Prostate gland (tissue), 2 donors: ENCODE results near the gene CYP11A1. TPM values are rescaled to one million over a fixed set of nuclear protein-coding genes. Genes with fewer than 3 reads are reported as not detected.

Experiments used
- DNase-seq: peaks from one replicate; pipeline ENCODE4 v3.0.0-alpha.2; 2019; ENCODE audit warnings: low spot score
- H3K27ac ChIP-seq, 2 donors: fragments of 200-600 bp; sonication (generic); 2 replicates each; pipeline ENCODE4 v1.5.1; 2017 to 2019
- H3K27me3 ChIP-seq: fragments of 200-600 bp; sonication (generic); replicated peaks from 2 replicates; pipeline ENCODE4 v1.5.1; 2019; ENCODE audit not compliant: insufficient read depth
- H3K36me3 ChIP-seq, 2 donors: fragments of 200-600 bp; sonication (generic); 1 replicate in 1 of 2; 2 replicates in 1 of 2; pipeline versions ENCODE4 v1.5.1 to v1.8.1; 2017 to 2019
- H3K4me1 ChIP-seq: fragments of 200-600 bp; sonication (generic); replicated peaks from 2 replicates; pipeline ENCODE4 v1.5.1; 2019
- H3K4me3 ChIP-seq, 2 donors: fragments of 200-600 bp; sonication (generic); 2 replicates each; pipeline ENCODE4 v1.5.1; 2017 to 2019
- H3K9me3 ChIP-seq: fragments of 200-600 bp; sonication (generic); 2 replicates; pipeline ENCODE4 v1.5.1; 2017
- CTCF ChIP-seq, 4 experiments: fragments of 200-600 bp in 2 of 4; fragments of 450-650 bp in 2 of 4; sonication (generic) in 2 of 4; IDR thresholded peaks; 1 replicate in 3 of 4; 2 replicates in 1 of 4; pipeline ENCODE4 v1.5.1; 2016 to 2019; ENCODE audit warnings: antibody characterized with exemption in 4 of 4, mild to moderate bottlenecking in 2 of 4, moderate library complexity in 2 of 4
- POLR2A ChIP-seq: fragments of 450-650 bp; IDR thresholded peaks from one replicate; pipeline ENCODE4 v1.6.1; 2016; ENCODE audit warnings: antibody characterized with exemption, mild to moderate bottlenecking
- POLR2AphosphoS5 ChIP-seq: sonication (generic); formaldehyde crosslinking; IDR thresholded peaks from one replicate; pipeline ENCODE4 v1.6.1; 2017; ENCODE audit warnings: antibody characterized with exemption
- WGBS: methylation state at CpG from one replicate; pipeline ENCODE4 v1.1.5; 2018; 5-methylcytosine and 5-hydroxymethylcytosine counted together
- intact Hi-C: fragments of 100-400 bp; cut with DNase I; formaldehyde crosslinking; loops from one replicate; pipeline ENCODE4 v1.14.2; 2022
- microRNA-seq: library from miRNA; unstranded; fragments of <30 nt; microRNA quantifications from one replicate; pipeline ENCODE4, GENCODE V29; 2016
- small RNA-seq, 2 donors: library from RNA; depleted of rRNA; stranded (forward); fragments of <200 nt; gene quantifications; one replicate each; pipeline ENCODE3, GENCODE V24; 2016
- total RNA-seq, 2 donors: library from RNA; depleted of rRNA; stranded (reverse); fragments of >200 nt; gene quantifications; one replicate each; pipeline ENCODE4 v1.1.0, GENCODE V29; 2016

Gene CYP11A1
- total RNA-seq, 2 donors from 2014 or later, result 0.87 to 45.9 TPM

GRCh38 chr15:74291101-74292071 lies 76.1 kb downstream of the CYP11A1 start:
- H3K27me3 ChIP-seq, result no peaks in the 10 kb centered on the region
- no peaks in the 10 kb centered on the region for H3K9me3 ChIP-seq
- no peaks in the 10 kb centered on the region for H3K36me3 ChIP-seq
- H3K27ac ChIP-seq, result no peak overlapping the region
- no peaks in the 10 kb centered on the region for H3K4me1 ChIP-seq
- no peak overlapping the region for H3K4me3 ChIP-seq
- TF ChIP-seq POLR2A (no peak), POLR2AphosphoS5 (no peak), CTCF (IDR thresholded peaks at IDR 0.05) (no peak)
- WGBS, result 6% methylated on average over 20 of the region's 20 CpGs
- intact Hi-C loops, result no loop called here
- DNase-seq, result peak; percentile 62

GRCh38 chr15:74290645-74291044 lies 76.8 kb downstream of the CYP11A1 start:
- no peak for DNase-seq
- Histone ChIP-seq H3K27ac (no peak overlapping the region), H3K36me3 (no peaks in the 10 kb centered on the region), H3K27me3 (no peaks in the 10 kb centered on the region), H3K9me3 (no peaks in the 10 kb centered on the region), H3K4me1 (no peaks in the 10 kb centered on the region), H3K4me3 (no peak overlapping the region)
- TF ChIP-seq POLR2A, result no peak
- no peak for TF ChIP-seq CTCF (IDR thresholded peaks at IDR 0.05)
- TF ChIP-seq POLR2AphosphoS5, result no peak
- intact Hi-C loops, result no loop called here

GRCh38 chr15:74289671-74290070 lies 77.8 kb downstream of the CYP11A1 start:
- DNase-seq, result no peak
- no peak overlapping the region for H3K27ac ChIP-seq
- H3K9me3 ChIP-seq, result no peaks in the 10 kb centered on the region
- no peaks in the 10 kb centered on the region for H3K27me3 ChIP-seq
- H3K36me3 ChIP-seq, result no peaks in the 10 kb centered on the region
- TF ChIP-seq POLR2A (no peak), CTCF (IDR thresholded peaks at IDR 0.05) (no peak), POLR2AphosphoS5 (no peak)
- no peaks in the 10 kb centered on the region for H3K4me1 ChIP-seq
- no peak overlapping the region for H3K4me3 ChIP-seq
- intact Hi-C loops, result no loop called here

Small RNAs within 50 kb of the gene (microRNA-seq; reads per million reads assigned to microRNA genes)
- not detected for gene MIR6881

Small RNAs within 50 kb of the gene (small RNA-seq; reads per million reads assigned to genes)
- gene MIR6881, result 0 reads per million in 2 donors

Other genes starting within 250 kb of the CYP11A1 start
- gene ISLR2, start 237.1 kb downstream of the CYP11A1 start, total RNA-seq, result 1 to 10 TPM; 1.9 to 4.3 TPM
- 10 to 100 TPM; 36.5 to 70.7 TPM for gene ISLR, start 193.9 kb downstream of the CYP11A1 start, total RNA-seq
- gene STRA6, start 164.9 kb downstream of the CYP11A1 start, total RNA-seq, result 1 to 10 TPM in 1 of 2 donors, under 1 TPM in 1; 0.77 to 1.8 TPM
- 1 to 10 TPM in 1 of 2 donors, not detected in 1; 1.5 TPM for gene CCDC33, start 131.3 kb downstream of the CYP11A1 start, total RNA-seq
- 100 to 1,000 TPM in 1 of 2 donors, 1 to 10 TPM in 1; 1.3 to 171 TPM for gene SEMA7A, start 66.3 kb upstream of the CYP11A1 start, total RNA-seq
- gene UBL7, start 93.5 kb upstream of the CYP11A1 start, total RNA-seq, result 10 to 100 TPM; 83.1 to 85.2 TPM
- 10 to 100 TPM in 1 of 2 donors, 1 to 10 TPM in 1; 5.1 to 36.7 TPM for gene ARID3B, start 173.6 kb upstream of the CYP11A1 start, total RNA-seq
- 100 to 1,000 TPM; 140 to 180 TPM for gene CLK3, start 248.2 kb upstream of the CYP11A1 start, total RNA-seq